HepG2 (cell line): ENCODE results near the gene NOC4L. TPM values are rescaled to one million over a fixed set of nuclear protein-coding genes. Genes with fewer than 3 reads are reported as not detected.

Source experiments
- ATAC-seq: fragments of 200-7000 bp; cut with Tn5 transposase; 3 replicates; pipeline ENCODE4 v1.9.1; 2020; ENCODE audit warnings: mild to moderate bottlenecking, moderate library complexity
- BruUV-seq: library from RNA; stranded (reverse); fragments of 400-500 nt; replicated peaks from 2 replicates; lab custom pipeline; 2021; lab: Mats Ljungman, UMichigan
- CTCF ChIA-PET: fragments of 300-600 bp; formaldehyde crosslinking; extraction: SDS; loops from one replicate; lab custom pipeline; 2021; ENCODE audit warnings: low total read pairs, inconsistent platforms, low intra/inter-chr PET ratio; lab: Yijun Ruan, JAX
- POLR2A ChIA-PET: fragments of 350-600 bp; sonication (Branson Sonifier 250); formaldehyde crosslinking; loops from one replicate; lab custom pipeline; 2020; ENCODE audit warnings: antibody characterized with exemption, inconsistent platforms; lab: Yijun Ruan, JAX
- DNase-seq: peaks from one replicate; pipeline ENCODE4 v3.0.0-alpha.2; 2015; ENCODE audit warnings: low spot score
- FAIRE-seq: peaks from 3 replicates; lab custom pipeline; 2011; peaks lifted over from hg19 to GRCh38; lab: Jason Lieb, UNC
- H2AFZ ChIP-seq: one replicate; pipeline ENCODE4 v1.6.1; 2011; ENCODE audit warnings: low read length, inconsistent platforms
- H3K27ac ChIP-seq: fragments of 300-600 bp; 3 replicates; pipeline ENCODE4 v1.8.0; 2011; ENCODE audit warnings: mixed run types, mild to moderate bottlenecking, mixed read lengths, low read length, inconsistent platforms; ENCODE audit not compliant: insufficient read depth; ENCODE audit errors: extremely low read length
- H3K27me3 ChIP-seq, 2 experiments: fragments of 200-600 bp in 1 of 2; 2 replicates in 1 of 2; 3 replicates in 1 of 2; pipeline versions ENCODE4 v1.6.0 to v1.8.0; 2011; ENCODE audit warnings: low read length in 2 of 2, mild to moderate bottlenecking in 2 of 2, moderate library complexity in 2 of 2, inconsistent platforms in 1 of 2; ENCODE audit not compliant: insufficient read depth in 2 of 2, control insufficient read depth in 1 of 2
- H3K36me3 ChIP-seq, 2 experiments: fragments of 200-600 bp in 1 of 2; replicated peaks in 1 of 2; 2 replicates in 1 of 2; 3 replicates in 1 of 2; pipeline versions ENCODE4 v1.5.1 to v1.8.0; 2011; ENCODE audit warnings: low read length in 2 of 2, inconsistent platforms in 1 of 2; ENCODE audit not compliant: insufficient read depth in 2 of 2, control insufficient read depth in 1 of 2
- H3K4me1 ChIP-seq: 2 replicates; pipeline ENCODE4 v1.5.1; 2012; ENCODE audit warnings: low read length, inconsistent platforms; ENCODE audit not compliant: insufficient read depth
- H3K4me2 ChIP-seq: 2 replicates; pipeline ENCODE4 v1.6.0; 2011; ENCODE audit warnings: low read depth, low read length, inconsistent platforms
- H3K4me3 ChIP-seq, 3 experiments: fragments of 200-600 bp in 1 of 3; sonication (generic), shearing (Covaris generic) in 1 of 3; replicated peaks in 1 of 3; 2 replicates each; pipeline ENCODE4 v1.5.1; 2011 to 2016; ENCODE audit warnings: low read length in 3 of 3, inconsistent platforms in 2 of 3, low read depth in 2 of 3, mild to moderate bottlenecking in 2 of 3, control low read depth in 1 of 3, mixed read lengths in 1 of 3; ENCODE audit not compliant: insufficient read depth in 1 of 3
- H3K79me2 ChIP-seq: one replicate; pipeline ENCODE4 v1.6.1; 2011; ENCODE audit warnings: low read length, inconsistent platforms; ENCODE audit not compliant: insufficient read depth
- H3K9ac ChIP-seq: 2 replicates; pipeline ENCODE4 v1.6.0; 2011; ENCODE audit warnings: mild to moderate bottlenecking, low read depth, low read length, inconsistent platforms; ENCODE audit not compliant: insufficient read depth
- H3K9me3 ChIP-seq: 2 replicates; pipeline ENCODE4 v1.5.1; 2012; ENCODE audit warnings: mild to moderate bottlenecking, low read length
- H4K20me1 ChIP-seq: 2 replicates; pipeline ENCODE4 v1.6.0; 2011; ENCODE audit warnings: inconsistent platforms, mild to moderate bottlenecking, low read length, moderate library complexity; ENCODE audit not compliant: insufficient read depth
- DNMT3B ChIP-seq: conservative IDR thresholded peaks from 2 replicates; pipeline ENCODE4 v1.6.1; 2016; ENCODE audit warnings: missing biosample characterization, control low read depth
- DR1 ChIP-seq: sonication (generic); formaldehyde crosslinking; IDR thresholded peaks from 2 replicates; pipeline ENCODE4 v1.8.0; 2021; ENCODE audit warnings: mild to moderate bottlenecking, missing genetic modification reagents, inconsistent platforms
- FLYWCH1 ChIP-seq: sonication (generic); formaldehyde crosslinking; IDR thresholded peaks from 2 replicates; pipeline ENCODE4 v1.8.1; 2023; ENCODE audit warnings: mild to moderate bottlenecking, missing genetic modification reagents
- HNRNPUL1 ChIP-seq: fragments of 200-400 bp; formaldehyde crosslinking; IDR thresholded peaks from 2 replicates; pipeline ENCODE4 v1.6.1; 2017; ENCODE audit warnings: low read depth, mild to moderate bottlenecking, low read length, moderate library complexity
- IKZF1 ChIP-seq: fragments of 450-650 bp; IDR thresholded peaks from 2 replicates; pipeline ENCODE4 v1.7.1; 2016
- KAT2B ChIP-seq: fragments of 150-350 bp; IDR thresholded peaks from 2 replicates; pipeline ENCODE4 v1.6.1; 2014; ENCODE audit warnings: low read depth, low read length, borderline replicate concordance
- MATR3 ChIP-seq: sonication (generic); formaldehyde crosslinking; IDR thresholded peaks from 2 replicates; pipeline ENCODE4 v1.4.0; 2020; ENCODE audit warnings: missing genetic modification reagents
- PHF5A ChIP-seq: IDR thresholded peaks from one replicate; pipeline ENCODE4 v1.6.1; 2018; ENCODE audit warnings: low read depth, missing genetic modification reagents; ENCODE audit not compliant: unreplicated experiment
- SMARCE1 ChIP-seq: fragments of 450-650 bp; IDR thresholded peaks from 2 replicates; pipeline ENCODE4 v1.6.1; 2017; ENCODE audit warnings: borderline replicate concordance
- SP2 ChIP-seq: sonication (generic); formaldehyde crosslinking; IDR thresholded peaks from 2 replicates; pipeline ENCODE4 v1.5.1; 2020; ENCODE audit warnings: mild to moderate bottlenecking, missing genetic modification reagents
- ZNF292 ChIP-seq: sonication (generic); formaldehyde crosslinking; IDR thresholded peaks from 2 replicates; pipeline ENCODE4 v1.8.1; 2022; ENCODE audit warnings: mild to moderate bottlenecking, low read depth, missing genetic modification reagents, borderline replicate concordance
- ZNF496 ChIP-seq: sonication (generic); formaldehyde crosslinking; IDR thresholded peaks from 2 replicates; pipeline ENCODE4 v1.8.1; 2023; ENCODE audit warnings: mild to moderate bottlenecking, moderate library complexity, missing genetic modification reagents; ENCODE audit not compliant: insufficient replicate concordance
- ZNF567 ChIP-seq: sonication (generic); formaldehyde crosslinking; IDR thresholded peaks from 2 replicates; pipeline ENCODE4 v1.8.1; 2023; ENCODE audit warnings: mild to moderate bottlenecking, missing genetic modification reagents, borderline replicate concordance
- ZNF768 ChIP-seq: sonication (generic); formaldehyde crosslinking; IDR thresholded peaks from 2 replicates; pipeline ENCODE4 v1.4.0; 2020; ENCODE audit warnings: missing genetic modification reagents
- WGBS: methylation state at CpG from one replicate; pipeline ENCODE4 v1.1.6; 2017; ENCODE audit warnings: low lambda C conversion rate; 5-methylcytosine and 5-hydroxymethylcytosine counted together
- in situ Hi-C: cut with HindIII; loops from 2 replicates; pipeline ENCODE4 v1.10.0; 2017; ENCODE audit warnings: low pct_unique_long_range_greater_than_20kb; ENCODE audit not compliant: extremely low pct_ligation_motif_present
- intact Hi-C: fragments of 100-400 bp; cut with micrococcal nuclease; formaldehyde crosslinking; loops from one replicate; pipeline ENCODE4 v1.10.0; 2022; ENCODE audit not compliant: unreplicated experiment
- polyA plus RNA-seq, 8 experiments: library from polyadenylated mRNA; depleted of rRNA in 3 of 8; stranded (reverse) in 7 of 8; unstranded in 1 of 8; fragments of >200 nt; fragmentation: Illumina TruSeq in 4 of 8; extraction: Trizol in 4 of 8; gene quantifications; 2 replicates each; pipeline versions ENCODE4 v1.2.1 to v1.2.3, GENCODE V29; 2011 to 2016; ENCODE audit warnings: low read depth in 4 of 8, missing spikeins in 1 of 8, mixed read lengths in 1 of 8; ENCODE audit not compliant: insufficient read depth in 1 of 8
- total RNA-seq, 5 experiments: library from RNA; depleted of rRNA; stranded (reverse); fragments of >200 nt; fragmentation: Illumina TruSeq; extraction: Trizol; gene quantifications; 2 replicates each; pipeline ENCODE4 v1.2.3, GENCODE V29; 2016; ENCODE audit warnings: low read depth in 1 of 5

Gene NOC4L
- total and polyA plus RNA-seq, 2 of the 13 experiments (the other 11 are each of a cell fraction or from before 2014, with no cell fraction given): 4.3 to 14.6 TPM

DNA sequence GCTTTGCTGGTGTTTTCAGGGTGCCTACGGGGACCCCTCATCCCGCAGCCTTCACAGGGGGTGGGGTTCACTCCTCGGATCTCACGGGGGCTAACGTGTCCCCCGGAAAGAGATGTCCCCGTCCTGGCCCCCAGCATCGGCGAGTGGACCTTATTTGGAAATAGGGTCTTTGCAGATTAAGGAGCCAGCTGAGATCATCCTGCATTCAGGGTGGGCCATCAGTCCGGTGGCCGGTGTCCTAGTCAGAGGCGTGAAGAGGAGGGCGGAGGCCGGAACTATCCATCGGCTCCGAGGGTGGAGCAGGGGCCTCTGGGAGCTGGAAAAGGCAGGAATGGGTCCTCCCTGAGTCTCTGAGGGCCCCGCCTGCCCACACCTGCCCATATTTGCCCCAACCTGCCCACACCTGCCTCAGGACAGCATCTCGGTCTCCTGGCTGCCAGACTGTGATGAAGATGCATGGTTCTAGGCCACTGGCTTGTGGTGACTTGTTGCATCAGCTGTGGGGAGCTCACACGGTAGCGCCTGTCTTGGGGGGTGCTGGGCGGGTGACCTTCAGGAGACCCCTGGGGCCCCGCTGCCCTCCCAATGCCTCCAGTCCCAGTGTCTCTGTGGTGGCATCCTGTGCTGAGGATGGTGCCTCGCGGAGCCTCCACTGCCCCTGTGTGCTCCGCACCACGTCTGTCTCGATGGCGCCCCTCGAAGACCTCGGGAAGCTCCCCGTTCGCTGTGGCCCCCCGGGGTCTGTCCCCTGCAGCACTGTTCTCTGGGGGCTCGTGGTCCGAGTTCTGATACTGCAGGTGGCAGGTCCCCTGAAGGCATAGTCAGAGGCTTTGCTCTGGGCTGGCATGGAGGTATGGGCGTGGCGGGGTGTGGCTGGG lies 14.7 kb downstream of the NOC4L start:
- Histone ChIP-seq H3K36me3 (peaks cover 0 to 2% of the 10 kb centered on the region in 2 experiments; a peak in 2 of 5 replicates), H3K79me2 (no peaks in the 10 kb centered on the region), H3K4me1 (peaks cover 14% of the 10 kb centered on the region), H4K20me1 (no peaks in the 10 kb centered on the region), H3K9me3 (no peaks in the 10 kb centered on the region), H3K27me3 (peaks cover 2 to 18% of the 10 kb centered on the region in 2 experiments; a peak in 2 of 5 replicates), H3K9ac (no peak overlapping the region), H2AFZ (no peak overlapping the region), H3K4me2 (no peak overlapping the region), H3K4me3 (no peak overlapping the region), H3K27ac (no peak overlapping the region)
- DNase-seq (no peak), ATAC-seq (no peak), FAIRE-seq (no peak)
- ChIA-PET CTCF (no interaction called here), POLR2A (no interaction called here)
- TF ChIP-seq IKZF1 (no peak), ZNF496 (CRISPR knock-in tag) (no peak), FLYWCH1 (no peak), ZNF768 (CRISPR knock-in tag) (no peak), KAT2B (no peak), PHF5A (CRISPR knock-in tag) (no peak), ZNF567 (CRISPR knock-in tag) (no peak), HNRNPUL1 (no peak), DR1 (CRISPR knock-in tag) (no peak), MATR3 (CRISPR knock-in tag) (no peak), ZNF292 (no peak), SMARCE1 (no peak), DNMT3B (CRISPR knock-in tag) (no peak), SP2 (CRISPR knock-in tag) (no peak)
- intact Hi-C loops (no loop called here), in situ Hi-C loops (no loop called here)
- WGBS: 76% methylated on average over 16 of the region's 37 CpGs
- BruUV-seq: no TSS peak
